Smooth muscle cell (in vitro differentiated cells): ENCODE measurements around the gene ACSL6. TPM values are rescaled to one million over a fixed set of nuclear protein-coding genes. Genes with fewer than 3 reads are reported as not detected.

Experiments
- DNase-seq: peaks from one replicate; lab custom pipeline; 2025; ENCODE audit not compliant: unreplicated experiment; lab: John Stamatoyannopoulos, UW
- H2AFZ ChIP-seq: fragments of 200-600 bp; sonication (generic); 2 replicates; pipeline ENCODE4 v1.6.0; 2016; ENCODE audit warnings: antibody characterized with exemption, low read depth, mild to moderate bottlenecking
- H3F3A ChIP-seq: fragments of 200-600 bp; sonication (generic); 2 replicates; pipeline ENCODE4 v1.6.0; 2017; ENCODE audit warnings: antibody characterized with exemption, low read depth
- H3K27ac ChIP-seq: fragments of 200-600 bp; sonication (generic); 2 replicates; pipeline ENCODE4 v1.5.1; 2016; ENCODE audit warnings: low read depth, mild to moderate bottlenecking
- H3K27me3 ChIP-seq: fragments of 200-600 bp; sonication (generic); 2 replicates; pipeline ENCODE4 v1.6.1; 2016; ENCODE audit warnings: low read depth, mild to moderate bottlenecking
- H3K36me3 ChIP-seq: fragments of 200-600 bp; sonication (generic); 2 replicates; pipeline ENCODE4 v1.5.1; 2016; ENCODE audit warnings: low read depth
- H3K4me1 ChIP-seq: fragments of 200-600 bp; sonication (generic); 2 replicates; pipeline ENCODE4 v1.5.1; 2016; ENCODE audit warnings: low read depth
- H3K4me2 ChIP-seq: fragments of 200-600 bp; sonication (generic); 2 replicates; pipeline ENCODE4 v1.6.0; 2016; ENCODE audit warnings: mild to moderate bottlenecking
- H3K4me3 ChIP-seq: fragments of 200-600 bp; sonication (generic); 2 replicates; pipeline ENCODE4 v1.5.1; 2016; ENCODE audit warnings: mild to moderate bottlenecking
- H3K79me2 ChIP-seq: fragments of 200-600 bp; sonication (generic); 2 replicates; pipeline ENCODE4 v1.6.0; 2016; ENCODE audit warnings: low read depth, mild to moderate bottlenecking
- H3K9ac ChIP-seq: fragments of 200-600 bp; sonication (generic); 2 replicates; pipeline ENCODE4 v1.6.0; 2016; ENCODE audit warnings: low read depth
- H3K9me3 ChIP-seq: fragments of 200-600 bp; sonication (generic); replicated peaks from 2 replicates; pipeline ENCODE4 v1.5.1; 2016; ENCODE audit warnings: low read depth
- H4K20me1 ChIP-seq: fragments of 200-600 bp; sonication (generic); 2 replicates; pipeline ENCODE4 v1.6.0; 2016; ENCODE audit warnings: low read depth
- CTCF ChIP-seq: fragments of 200-600 bp; sonication (generic); IDR thresholded peaks from 2 replicates; pipeline ENCODE4 v1.5.1; 2017; ENCODE audit warnings: borderline replicate concordance, mild to moderate bottlenecking, antibody characterized with exemption; ENCODE audit not compliant: insufficient read depth, poor library complexity, severe bottlenecking
- WGBS: methylation state at CpG from one replicate; pipeline ENCODE4 v1.1.7; 2016; ENCODE audit warnings: low lambda C conversion rate; 5-methylcytosine and 5-hydroxymethylcytosine counted together
- polyA plus RNA-seq: library from polyadenylated mRNA; unstranded; fragments of >200 nt; fragmentation: Nextera tagmentation; extraction: Ambion mirVana; gene quantifications from 2 replicates; pipeline ENCODE4 v1.2.1, GENCODE V29; 2016
- total RNA-seq: library from RNA; depleted of rRNA; stranded (reverse); fragments of >200 nt; gene quantifications from 2 replicates; pipeline ENCODE4 v1.2.3, GENCODE V29; 2014

ACSL6 gene
- total and polyA plus RNA-seq, 2 experiments from 2014 or later, result not detected

DNA sequence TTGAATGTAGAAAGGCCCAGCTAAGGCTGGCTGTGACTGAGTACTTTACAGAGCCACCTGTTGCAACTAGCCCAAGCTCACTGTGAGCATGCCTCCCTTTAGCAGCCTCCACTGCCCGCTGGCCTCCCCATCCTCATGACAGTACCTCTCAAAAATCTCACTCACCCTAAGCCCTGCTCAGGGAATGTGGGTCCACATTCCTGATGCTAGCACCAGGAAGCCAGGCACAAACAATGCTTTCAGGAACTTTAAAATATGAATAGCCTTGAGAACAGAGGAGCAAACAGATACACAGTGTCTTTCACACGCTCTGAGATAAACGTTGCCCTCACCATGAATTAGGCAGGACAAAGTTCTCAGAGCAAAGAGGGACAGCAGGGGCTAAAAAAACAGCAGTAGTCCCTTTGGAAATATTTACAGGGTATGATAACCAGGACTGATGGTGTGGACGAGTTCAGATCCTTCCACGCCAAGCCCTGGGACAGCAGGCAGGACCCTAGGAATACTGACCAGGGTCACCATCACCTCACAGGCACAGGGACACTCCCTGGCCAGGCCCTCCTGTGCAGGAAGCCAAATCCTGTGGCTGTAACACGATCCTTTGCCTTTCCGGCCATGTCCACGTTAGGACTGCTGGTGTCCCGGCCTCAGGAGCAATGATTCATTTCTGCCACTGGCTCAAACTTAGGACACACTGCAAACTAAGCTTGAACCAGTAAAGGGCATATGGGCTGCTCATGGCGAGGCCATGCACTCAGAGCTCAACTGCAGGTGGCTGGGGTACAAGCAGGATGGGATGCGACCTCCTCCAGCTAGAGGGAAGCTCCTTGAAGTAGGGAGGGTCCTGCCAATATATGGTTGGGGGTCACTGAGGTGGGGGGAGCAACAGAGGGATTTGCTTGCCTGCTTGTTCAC is 9.6 kb downstream of the ACSL6 start:
- no peak overlapping the region for H3K4me3 ChIP-seq
- no peaks in the 10 kb centered on the region for H3F3A ChIP-seq
- no peaks in the 10 kb centered on the region for H3K27me3 ChIP-seq
- H2AFZ ChIP-seq, result no peak overlapping the region
- peaks cover 5% of the 10 kb centered on the region for H3K4me1 ChIP-seq
- H4K20me1 ChIP-seq, result no peaks in the 10 kb centered on the region
- WGBS, result 44% methylated on average over 11 of the region's 11 CpGs
- no peak overlapping the region for H3K27ac ChIP-seq
- H3K9ac ChIP-seq, result no peak overlapping the region
- H3K9me3 ChIP-seq, result no peaks in the 10 kb centered on the region
- no peaks in the 10 kb centered on the region for H3K79me2 ChIP-seq
- no peak overlapping the region for H3K4me2 ChIP-seq
- H3K36me3 ChIP-seq, result no peaks in the 10 kb centered on the region
- DNase-seq, result no peak
- no peak for TF ChIP-seq CTCF

DNA sequence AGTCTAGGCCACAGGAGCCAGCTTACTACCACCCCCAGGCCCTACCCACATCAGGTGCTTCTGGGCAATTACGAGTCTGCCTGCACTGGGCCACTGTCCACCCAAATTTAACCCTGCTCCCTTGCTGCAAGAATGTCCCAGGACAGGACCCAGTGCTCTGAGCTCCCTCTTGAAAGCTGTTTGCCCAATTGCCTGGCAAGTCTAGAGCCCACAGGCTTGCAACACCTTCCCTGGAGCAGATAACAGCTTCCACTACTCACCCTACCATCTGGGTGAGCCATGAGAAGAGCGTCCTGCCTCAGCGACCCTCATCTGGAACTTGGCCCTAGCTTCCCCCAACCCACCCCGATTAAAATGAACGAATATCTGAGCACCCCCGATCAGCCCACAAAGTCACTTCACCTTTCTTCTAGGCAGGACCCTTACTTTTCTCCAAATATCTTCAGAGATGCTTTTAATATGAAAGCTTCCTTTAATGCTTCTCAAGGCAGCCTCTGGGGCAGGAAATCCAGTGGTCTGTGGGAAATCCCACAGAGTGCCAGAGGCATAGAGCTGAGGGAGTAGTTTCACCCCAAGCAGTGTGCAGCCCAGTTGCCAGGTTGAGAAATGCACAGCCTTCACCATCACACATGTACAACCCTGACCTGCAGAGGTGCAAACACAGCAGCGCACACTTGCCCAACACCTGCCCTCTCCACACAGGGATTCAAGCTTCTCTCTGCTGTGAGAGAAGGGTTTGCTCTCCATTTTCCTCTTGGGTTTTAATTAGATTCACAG is 10.6 kb downstream of the ACSL6 start:
- DNase-seq, result no peak
- Histone ChIP-seq H3F3A (no peaks in the 10 kb centered on the region), H3K9me3 (no peaks in the 10 kb centered on the region), H3K36me3 (no peaks in the 10 kb centered on the region), H3K27me3 (no peaks in the 10 kb centered on the region), H3K27ac (no peak overlapping the region), H3K4me2 (no peak overlapping the region), H4K20me1 (no peaks in the 10 kb centered on the region), H3K4me3 (no peak overlapping the region), H3K4me1 (peaks cover 5% of the 10 kb centered on the region), H3K9ac (no peak overlapping the region), H2AFZ (no peak overlapping the region), H3K79me2 (no peaks in the 10 kb centered on the region)
- no peak for TF ChIP-seq CTCF
- 92% methylated on average over 7 of the region's 7 CpGs for WGBS

- TF ChIP-seq CTCF, result no peak
- Histone ChIP-seq H3K79me2 (no peaks in the 10 kb centered on the region), H3K27ac (no peak overlapping the region), H3K4me2 (no peak overlapping the region), H3K9ac (no peak overlapping the region), H3K36me3 (no peaks in the 10 kb centered on the region), H3K4me1 (peaks cover 5% of the 10 kb centered on the region), H3K4me3 (no peak overlapping the region), H4K20me1 (no peaks in the 10 kb centered on the region), H3K9me3 (no peaks in the 10 kb centered on the region), H3F3A (no peaks in the 10 kb centered on the region), H3K27me3 (no peaks in the 10 kb centered on the region), H2AFZ (no peak overlapping the region)
- DNase-seq, result no peak
- 68% methylated on average over 2 of the region's 2 CpGs for WGBS
Observed at GRCh38 chr5:132000241-132000490, 11.3 kb downstream of the ACSL6 start.
